WTC11 (cell line): ENCODE results near the gene PCSK5. TPM values are rescaled to one million over a fixed set of nuclear protein-coding genes. Genes with fewer than 3 reads are reported as not detected.

ENCODE experiments used
- ATAC-seq: fragments of 200-7000 bp; cut with Tn5 transposase; 2 replicates; pipeline ENCODE4 v1.10.0; 2021; ENCODE audit warnings: mild to moderate bottlenecking, moderate library complexity
- CTCF ChIA-PET: fragments of 300-600 bp; sonication (Branson Sonifier 250); formaldehyde crosslinking; loops from one replicate; lab custom pipeline; 2021; ENCODE audit warnings: antibody characterized with exemption; lab: Charles Lee
- POLR2A ChIA-PET: fragments of 350-600 bp; sonication (Branson Sonifier 250); formaldehyde crosslinking; loops from one replicate; lab custom pipeline; 2021; ENCODE audit warnings: antibody characterized with exemption; lab: Charles Lee
- DNase-seq: peaks from one replicate; pipeline ENCODE4 v3.0.0; 2021; ENCODE audit warnings: low spot score
- H3K27ac Mint-ChIP-seq: 2 replicates; pipeline ENCODE4 v1.8.0; 2021; ENCODE audit warnings: mixed read lengths
- H3K27me3 Mint-ChIP-seq: 2 replicates; pipeline ENCODE4 v1.8.0; 2021; ENCODE audit warnings: low read depth, mild to moderate bottlenecking, moderate library complexity, mixed read lengths
- H3K36me3 Mint-ChIP-seq: 2 replicates; pipeline ENCODE4 v1.8.0; 2021; ENCODE audit warnings: mixed read lengths
- H3K4me1 Mint-ChIP-seq: 2 replicates; pipeline ENCODE4 v1.8.0; 2022; ENCODE audit warnings: mixed read lengths
- H3K4me3 Mint-ChIP-seq: 2 replicates; pipeline ENCODE4 v1.8.0; 2021; ENCODE audit warnings: mild to moderate bottlenecking, moderate library complexity, mixed read lengths
- H3K9me3 Mint-ChIP-seq: 2 replicates; pipeline ENCODE4 v1.8.0; 2021; ENCODE audit warnings: mixed read lengths
- ATF1 ChIP-seq: sonication (generic); formaldehyde crosslinking; IDR thresholded peaks from 2 replicates; pipeline ENCODE4 v1.8.1; 2023; ENCODE audit warnings: mild to moderate bottlenecking, moderate library complexity, missing genetic modification reagents
- ETV6 ChIP-seq: sonication (generic); formaldehyde crosslinking; IDR thresholded peaks from 2 replicates; pipeline ENCODE4 v1.8.1; 2022; ENCODE audit warnings: mild to moderate bottlenecking, missing genetic modification reagents
- FOXJ3 ChIP-seq: sonication (generic); formaldehyde crosslinking; IDR thresholded peaks from 2 replicates; pipeline ENCODE4 v1.9.0; 2021; ENCODE audit warnings: missing genetic modification reagents, mild to moderate bottlenecking, borderline replicate concordance
- FOXP1 ChIP-seq: sonication (generic); formaldehyde crosslinking; IDR thresholded peaks from 2 replicates; pipeline ENCODE4 v1.8.0; 2022; ENCODE audit warnings: missing genetic modification reagents, mild to moderate bottlenecking, moderate library complexity, borderline replicate concordance
- MXD4 ChIP-seq: fragments of 250-450 bp; sonication (Bioruptor Pico); IDR thresholded peaks from 2 replicates; pipeline ENCODE4 v1.8.0; 2021; ENCODE audit warnings: mild to moderate bottlenecking, moderate library complexity, borderline replicate concordance
- NFYB ChIP-seq: sonication (generic); formaldehyde crosslinking; conservative IDR thresholded peaks from 2 replicates; pipeline ENCODE4 v1.8.0; 2022; ENCODE audit warnings: low read depth, missing genetic modification reagents
- RELA ChIP-seq: sonication (generic); formaldehyde crosslinking; IDR thresholded peaks from 2 replicates; pipeline ENCODE4 v1.8.1; 2022; ENCODE audit warnings: missing genetic modification reagents, mild to moderate bottlenecking, borderline replicate concordance
- SOX15 ChIP-seq: fragments of 250-450 bp; sonication (Bioruptor Pico); IDR thresholded peaks from 2 replicates; pipeline ENCODE4 v1.9.0; 2021; ENCODE audit warnings: mild to moderate bottlenecking
- TP53 ChIP-seq: sonication (generic); formaldehyde crosslinking; IDR thresholded peaks from 2 replicates; pipeline ENCODE4 v1.8.1; 2023; ENCODE audit warnings: mild to moderate bottlenecking, missing genetic modification reagents
- ZNF138 ChIP-seq: sonication (generic); formaldehyde crosslinking; conservative IDR thresholded peaks from 2 replicates; pipeline ENCODE4 v1.8.1; 2022; ENCODE audit warnings: mild to moderate bottlenecking, moderate library complexity, missing genetic modification reagents
- total RNA-seq: library from RNA; stranded (reverse); gene quantifications from 3 replicates; pipeline ENCODE4 v1.2.3, GENCODE V29; 2021
- TF ChIP-seq, protein P1 (sequence below): fragments of 250-450 bp; sonication (Bioruptor Pico); IDR thresholded peaks from 2 replicates; pipeline ENCODE4 v1.9.0; 2021; ENCODE audit warnings: moderate library complexity, mild to moderate bottlenecking, inconsistent platforms, borderline replicate concordance
- TF ChIP-seq, protein P2 (sequence below): sonication (generic); formaldehyde crosslinking; IDR thresholded peaks from 2 replicates; pipeline ENCODE4 v1.8.1; 2023; ENCODE audit warnings: mild to moderate bottlenecking, moderate library complexity, missing genetic modification reagents
- TF ChIP-seq, protein P3 (sequence below): sonication (generic); formaldehyde crosslinking; IDR thresholded peaks from 2 replicates; pipeline ENCODE4 v1.8.0; 2022; ENCODE audit warnings: mild to moderate bottlenecking, missing genetic modification reagents
- TF ChIP-seq, protein P4 (sequence below): fragments of 250-450 bp; sonication (Bioruptor Pico); conservative IDR thresholded peaks from 2 replicates; pipeline ENCODE4 v1.9.0; 2021; ENCODE audit warnings: mild to moderate bottlenecking
- TF ChIP-seq, protein P5 (sequence below): fragments of 250-450 bp; sonication (Bioruptor Pico); IDR thresholded peaks from 2 replicates; pipeline ENCODE4 v1.9.0; 2021; ENCODE audit warnings: mild to moderate bottlenecking, borderline replicate concordance
- TF ChIP-seq, protein P6 (sequence below): sonication (generic); formaldehyde crosslinking; IDR thresholded peaks from 2 replicates; pipeline ENCODE4 v1.8.0; 2023; ENCODE audit warnings: missing genetic modification reagents, mild to moderate bottlenecking, borderline replicate concordance
- TF ChIP-seq, protein P7 (sequence below): sonication (generic); formaldehyde crosslinking; IDR thresholded peaks from 2 replicates; pipeline ENCODE4 v1.8.0; 2023; ENCODE audit warnings: missing genetic modification reagents

PCSK5 gene
- total RNA-seq, 1 experiment from 2014 or later = 30.6 TPM

DNA sequence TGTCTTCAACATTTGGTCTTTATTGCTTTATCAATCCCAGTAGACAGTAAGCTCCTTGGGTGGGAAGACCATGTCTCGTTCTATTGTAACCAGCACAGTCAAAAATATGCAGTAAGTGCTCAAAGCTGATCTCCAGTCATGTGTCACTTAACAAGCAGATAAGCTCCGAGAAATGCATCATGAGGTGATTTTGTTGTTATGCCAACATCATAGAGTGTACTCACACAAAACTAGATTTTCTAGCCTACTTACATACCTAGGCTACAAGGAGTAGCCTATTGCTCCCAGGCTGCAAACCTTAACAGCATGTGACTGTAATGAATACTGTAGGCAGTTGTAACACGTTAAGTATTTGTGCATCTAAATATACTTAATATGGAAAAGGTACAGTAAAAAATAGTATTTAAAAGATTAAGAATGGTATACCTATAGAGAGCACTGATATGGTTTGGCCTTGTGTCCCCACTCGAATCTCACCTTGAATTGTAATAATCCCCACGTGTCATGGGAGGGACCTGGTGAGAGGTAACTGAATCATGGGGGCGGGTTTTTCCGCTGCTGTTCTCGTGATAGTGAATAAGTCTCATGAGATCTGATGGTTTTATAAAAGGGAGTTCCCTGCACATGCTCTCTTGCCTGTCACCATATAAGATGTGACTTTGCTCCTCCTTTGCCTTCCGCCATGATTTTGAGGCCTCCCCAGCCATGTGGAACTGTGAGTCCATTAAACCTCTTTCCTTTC is 39.8 kb upstream of the PCSK5 start:
- Mint-ChIP-seq H3K27ac (no peak overlapping the region), H3K4me1 (peaks cover 4% of the 10 kb centered on the region)
- POLR2A ChIA-PET = no interaction called here
- TF ChIP-seq, protein P1, sequence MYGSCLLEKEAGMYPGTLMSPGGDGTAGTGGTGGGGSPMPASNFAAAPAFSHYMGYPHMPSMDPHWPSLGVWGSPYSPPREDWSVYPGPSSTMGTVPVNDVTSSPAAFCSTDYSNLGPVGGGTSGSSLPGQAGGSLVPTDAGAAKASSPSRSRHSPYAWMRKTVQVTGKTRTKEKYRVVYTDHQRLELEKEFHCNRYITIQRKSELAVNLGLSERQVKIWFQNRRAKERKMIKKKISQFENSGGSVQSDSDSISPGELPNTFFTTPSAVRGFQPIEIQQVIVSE (CRISPR knock-in tag) = no peak
- TF ChIP-seq, protein P2, sequence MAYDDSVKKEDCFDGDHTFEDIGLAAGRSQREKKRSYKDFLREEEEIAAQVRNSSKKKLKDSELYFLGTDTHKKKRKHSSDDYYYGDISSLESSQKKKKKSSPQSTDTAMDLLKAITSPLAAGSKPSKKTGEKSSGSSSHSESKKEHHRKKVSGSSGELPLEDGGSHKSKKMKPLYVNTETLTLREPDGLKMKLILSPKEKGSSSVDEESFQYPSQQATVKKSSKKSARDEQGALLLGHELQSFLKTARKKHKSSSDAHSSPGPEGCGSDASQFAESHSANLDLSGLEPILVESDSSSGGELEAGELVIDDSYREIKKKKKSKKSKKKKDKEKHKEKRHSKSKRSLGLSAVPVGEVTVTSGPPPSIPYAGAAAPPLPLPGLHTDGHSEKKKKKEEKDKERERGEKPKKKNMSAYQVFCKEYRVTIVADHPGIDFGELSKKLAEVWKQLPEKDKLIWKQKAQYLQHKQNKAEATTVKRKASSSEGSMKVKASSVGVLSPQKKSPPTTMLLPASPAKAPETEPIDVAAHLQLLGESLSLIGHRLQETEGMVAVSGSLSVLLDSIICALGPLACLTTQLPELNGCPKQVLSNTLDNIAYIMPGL (CRISPR knock-in tag) = no peak
- TF ChIP-seq, protein P3, sequence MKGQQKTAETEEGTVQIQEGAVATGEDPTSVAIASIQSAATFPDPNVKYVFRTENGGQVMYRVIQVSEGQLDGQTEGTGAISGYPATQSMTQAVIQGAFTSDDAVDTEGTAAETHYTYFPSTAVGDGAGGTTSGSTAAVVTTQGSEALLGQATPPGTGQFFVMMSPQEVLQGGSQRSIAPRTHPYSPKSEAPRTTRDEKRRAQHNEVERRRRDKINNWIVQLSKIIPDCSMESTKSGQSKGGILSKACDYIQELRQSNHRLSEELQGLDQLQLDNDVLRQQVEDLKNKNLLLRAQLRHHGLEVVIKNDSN (CRISPR knock-in tag) = no peak
- TF ChIP-seq FOXP1 (CRISPR knock-in tag) (no peak), RELA (CRISPR knock-in tag) (no peak), MXD4 (CRISPR knock-in tag) (no peak), ETV6 (CRISPR knock-in tag) (no peak), TP53 (no peak)
- TF ChIP-seq, protein P4, sequence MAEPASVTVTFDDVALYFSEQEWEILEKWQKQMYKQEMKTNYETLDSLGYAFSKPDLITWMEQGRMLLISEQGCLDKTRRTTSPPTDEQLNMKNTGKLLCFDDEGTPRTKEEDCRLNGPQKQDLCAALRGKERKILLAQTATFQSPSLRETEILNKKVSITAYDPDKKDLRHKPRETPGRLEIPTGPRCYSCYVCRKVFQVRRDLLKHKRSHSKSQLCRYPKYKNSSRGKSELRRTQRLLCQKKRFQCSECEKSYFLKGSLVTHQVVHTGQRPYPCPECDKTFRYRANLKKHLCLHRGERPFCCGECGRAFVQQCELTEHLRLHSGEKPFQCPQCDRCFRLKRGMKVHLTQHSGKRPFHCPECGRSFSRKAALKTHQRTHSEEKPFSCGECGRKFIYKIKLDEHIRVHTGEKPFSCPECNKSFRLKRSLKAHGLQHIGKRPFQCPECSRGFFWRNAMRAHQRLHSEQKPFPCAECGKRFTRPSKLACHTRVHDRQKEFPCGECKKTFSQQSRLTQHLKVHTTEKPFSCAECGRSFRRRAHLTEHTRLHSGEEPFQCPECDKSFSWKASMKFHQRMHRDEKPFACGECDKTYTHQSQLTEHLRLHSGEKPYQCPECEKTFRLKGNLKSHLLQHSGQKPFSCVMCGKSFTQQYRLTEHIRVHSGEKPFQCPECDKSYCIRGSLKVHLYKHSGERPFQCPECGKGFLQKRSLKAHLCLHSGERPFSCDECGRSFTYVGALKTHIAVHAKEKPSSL (CRISPR knock-in tag) = no peak
- TF ChIP-seq, protein P5, sequence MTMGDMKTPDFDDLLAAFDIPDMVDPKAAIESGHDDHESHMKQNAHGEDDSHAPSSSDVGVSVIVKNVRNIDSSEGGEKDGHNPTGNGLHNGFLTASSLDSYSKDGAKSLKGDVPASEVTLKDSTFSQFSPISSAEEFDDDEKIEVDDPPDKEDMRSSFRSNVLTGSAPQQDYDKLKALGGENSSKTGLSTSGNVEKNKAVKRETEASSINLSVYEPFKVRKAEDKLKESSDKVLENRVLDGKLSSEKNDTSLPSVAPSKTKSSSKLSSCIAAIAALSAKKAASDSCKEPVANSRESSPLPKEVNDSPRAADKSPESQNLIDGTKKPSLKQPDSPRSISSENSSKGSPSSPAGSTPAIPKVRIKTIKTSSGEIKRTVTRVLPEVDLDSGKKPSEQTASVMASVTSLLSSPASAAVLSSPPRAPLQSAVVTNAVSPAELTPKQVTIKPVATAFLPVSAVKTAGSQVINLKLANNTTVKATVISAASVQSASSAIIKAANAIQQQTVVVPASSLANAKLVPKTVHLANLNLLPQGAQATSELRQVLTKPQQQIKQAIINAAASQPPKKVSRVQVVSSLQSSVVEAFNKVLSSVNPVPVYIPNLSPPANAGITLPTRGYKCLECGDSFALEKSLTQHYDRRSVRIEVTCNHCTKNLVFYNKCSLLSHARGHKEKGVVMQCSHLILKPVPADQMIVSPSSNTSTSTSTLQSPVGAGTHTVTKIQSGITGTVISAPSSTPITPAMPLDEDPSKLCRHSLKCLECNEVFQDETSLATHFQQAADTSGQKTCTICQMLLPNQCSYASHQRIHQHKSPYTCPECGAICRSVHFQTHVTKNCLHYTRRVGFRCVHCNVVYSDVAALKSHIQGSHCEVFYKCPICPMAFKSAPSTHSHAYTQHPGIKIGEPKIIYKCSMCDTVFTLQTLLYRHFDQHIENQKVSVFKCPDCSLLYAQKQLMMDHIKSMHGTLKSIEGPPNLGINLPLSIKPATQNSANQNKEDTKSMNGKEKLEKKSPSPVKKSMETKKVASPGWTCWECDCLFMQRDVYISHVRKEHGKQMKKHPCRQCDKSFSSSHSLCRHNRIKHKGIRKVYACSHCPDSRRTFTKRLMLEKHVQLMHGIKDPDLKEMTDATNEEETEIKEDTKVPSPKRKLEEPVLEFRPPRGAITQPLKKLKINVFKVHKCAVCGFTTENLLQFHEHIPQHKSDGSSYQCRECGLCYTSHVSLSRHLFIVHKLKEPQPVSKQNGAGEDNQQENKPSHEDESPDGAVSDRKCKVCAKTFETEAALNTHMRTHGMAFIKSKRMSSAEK (CRISPR knock-in tag) = no peak
- TF ChIP-seq, all 79 proteins: peak for 0
- CTCF ChIA-PET = no interaction called here
- Mint-ChIP-seq H3K9me3 (no peaks in the 10 kb centered on the region), H3K27me3 (no peaks in the 10 kb centered on the region), H3K36me3 (no peaks in the 10 kb centered on the region), H3K4me3 (no peak overlapping the region)
- no peak for ATAC-seq
- DNase-seq = no peak

DNA sequence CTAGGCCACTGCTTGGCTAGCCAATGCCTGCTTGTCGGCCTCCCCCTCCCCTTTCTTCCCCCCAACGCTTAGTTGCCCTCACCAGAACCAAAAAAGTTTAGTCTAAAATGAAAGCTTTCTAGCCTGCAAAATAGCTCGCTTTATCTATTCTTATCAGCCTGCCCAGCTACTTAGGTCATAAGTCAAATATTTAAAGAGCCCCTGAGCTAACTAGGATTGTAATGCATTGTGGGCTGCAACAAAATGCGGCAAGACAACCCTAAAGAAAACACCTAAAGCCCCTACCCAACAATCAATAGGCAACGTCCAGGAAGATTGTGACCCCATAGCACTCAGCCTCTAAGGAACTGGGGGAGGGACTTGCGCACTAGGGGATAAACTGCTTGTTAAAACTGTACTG is 38.6 kb upstream of the PCSK5 start:
- no peaks in the 10 kb centered on the region for H3K9me3 Mint-ChIP-seq
- no peak for DNase-seq
- no peaks in the 10 kb centered on the region for H3K36me3 Mint-ChIP-seq
- CTCF ChIA-PET = interaction anchor here (1.3 kb wide), 1 partner anchor 14 kb away, joined by 3 read pairs; no protein-coding TSS in a partner anchor
- H3K4me1 Mint-ChIP-seq = peaks cover 6% of the 10 kb centered on the region
- no peak for ATAC-seq
- no peaks in the 10 kb centered on the region for H3K27me3 Mint-ChIP-seq
- no peak overlapping the region for H3K4me3 Mint-ChIP-seq
- H3K27ac Mint-ChIP-seq = no peak overlapping the region
- TF ChIP-seq ZNF138 (CRISPR knock-in tag) = no peak
- TF ChIP-seq NFYB = no peak
- TF ChIP-seq ATF1 (CRISPR knock-in tag) = no peak
- TF ChIP-seq, protein P6, sequence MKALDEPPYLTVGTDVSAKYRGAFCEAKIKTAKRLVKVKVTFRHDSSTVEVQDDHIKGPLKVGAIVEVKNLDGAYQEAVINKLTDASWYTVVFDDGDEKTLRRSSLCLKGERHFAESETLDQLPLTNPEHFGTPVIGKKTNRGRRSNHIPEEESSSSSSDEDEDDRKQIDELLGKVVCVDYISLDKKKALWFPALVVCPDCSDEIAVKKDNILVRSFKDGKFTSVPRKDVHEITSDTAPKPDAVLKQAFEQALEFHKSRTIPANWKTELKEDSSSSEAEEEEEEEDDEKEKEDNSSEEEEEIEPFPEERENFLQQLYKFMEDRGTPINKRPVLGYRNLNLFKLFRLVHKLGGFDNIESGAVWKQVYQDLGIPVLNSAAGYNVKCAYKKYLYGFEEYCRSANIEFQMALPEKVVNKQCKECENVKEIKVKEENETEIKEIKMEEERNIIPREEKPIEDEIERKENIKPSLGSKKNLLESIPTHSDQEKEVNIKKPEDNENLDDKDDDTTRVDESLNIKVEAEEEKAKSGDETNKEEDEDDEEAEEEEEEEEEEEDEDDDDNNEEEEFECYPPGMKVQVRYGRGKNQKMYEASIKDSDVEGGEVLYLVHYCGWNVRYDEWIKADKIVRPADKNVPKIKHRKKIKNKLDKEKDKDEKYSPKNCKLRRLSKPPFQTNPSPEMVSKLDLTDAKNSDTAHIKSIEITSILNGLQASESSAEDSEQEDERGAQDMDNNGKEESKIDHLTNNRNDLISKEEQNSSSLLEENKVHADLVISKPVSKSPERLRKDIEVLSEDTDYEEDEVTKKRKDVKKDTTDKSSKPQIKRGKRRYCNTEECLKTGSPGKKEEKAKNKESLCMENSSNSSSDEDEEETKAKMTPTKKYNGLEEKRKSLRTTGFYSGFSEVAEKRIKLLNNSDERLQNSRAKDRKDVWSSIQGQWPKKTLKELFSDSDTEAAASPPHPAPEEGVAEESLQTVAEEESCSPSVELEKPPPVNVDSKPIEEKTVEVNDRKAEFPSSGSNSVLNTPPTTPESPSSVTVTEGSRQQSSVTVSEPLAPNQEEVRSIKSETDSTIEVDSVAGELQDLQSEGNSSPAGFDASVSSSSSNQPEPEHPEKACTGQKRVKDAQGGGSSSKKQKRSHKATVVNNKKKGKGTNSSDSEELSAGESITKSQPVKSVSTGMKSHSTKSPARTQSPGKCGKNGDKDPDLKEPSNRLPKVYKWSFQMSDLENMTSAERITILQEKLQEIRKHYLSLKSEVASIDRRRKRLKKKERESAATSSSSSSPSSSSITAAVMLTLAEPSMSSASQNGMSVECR (CRISPR knock-in tag) = no peak
- TF ChIP-seq, protein P7, sequence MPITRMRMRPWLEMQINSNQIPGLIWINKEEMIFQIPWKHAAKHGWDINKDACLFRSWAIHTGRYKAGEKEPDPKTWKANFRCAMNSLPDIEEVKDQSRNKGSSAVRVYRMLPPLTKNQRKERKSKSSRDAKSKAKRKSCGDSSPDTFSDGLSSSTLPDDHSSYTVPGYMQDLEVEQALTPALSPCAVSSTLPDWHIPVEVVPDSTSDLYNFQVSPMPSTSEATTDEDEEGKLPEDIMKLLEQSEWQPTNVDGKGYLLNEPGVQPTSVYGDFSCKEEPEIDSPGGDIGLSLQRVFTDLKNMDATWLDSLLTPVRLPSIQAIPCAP (CRISPR knock-in tag) = no peak
- TF ChIP-seq FOXJ3 (CRISPR knock-in tag) = no peak
- no peak for TF ChIP-seq SOX15 (CRISPR knock-in tag)
- POLR2A ChIA-PET = interaction anchor here (0.6 kb wide), 1 partner anchor 133 kb away, joined by 8 read pairs; no protein-coding TSS in a partner anchor
